NCI-H345 treated with DMSO at 0.1 percent for 48 hours (cell line): Measurements from ENCODE around the gene HBS1L.

Experiments used
- DNase-seq: peaks from one replicate; lab custom pipeline; 2025; ENCODE audit not compliant: unreplicated experiment; lab: John Stamatoyannopoulos, UW

The HBS1L gene

DNA sequence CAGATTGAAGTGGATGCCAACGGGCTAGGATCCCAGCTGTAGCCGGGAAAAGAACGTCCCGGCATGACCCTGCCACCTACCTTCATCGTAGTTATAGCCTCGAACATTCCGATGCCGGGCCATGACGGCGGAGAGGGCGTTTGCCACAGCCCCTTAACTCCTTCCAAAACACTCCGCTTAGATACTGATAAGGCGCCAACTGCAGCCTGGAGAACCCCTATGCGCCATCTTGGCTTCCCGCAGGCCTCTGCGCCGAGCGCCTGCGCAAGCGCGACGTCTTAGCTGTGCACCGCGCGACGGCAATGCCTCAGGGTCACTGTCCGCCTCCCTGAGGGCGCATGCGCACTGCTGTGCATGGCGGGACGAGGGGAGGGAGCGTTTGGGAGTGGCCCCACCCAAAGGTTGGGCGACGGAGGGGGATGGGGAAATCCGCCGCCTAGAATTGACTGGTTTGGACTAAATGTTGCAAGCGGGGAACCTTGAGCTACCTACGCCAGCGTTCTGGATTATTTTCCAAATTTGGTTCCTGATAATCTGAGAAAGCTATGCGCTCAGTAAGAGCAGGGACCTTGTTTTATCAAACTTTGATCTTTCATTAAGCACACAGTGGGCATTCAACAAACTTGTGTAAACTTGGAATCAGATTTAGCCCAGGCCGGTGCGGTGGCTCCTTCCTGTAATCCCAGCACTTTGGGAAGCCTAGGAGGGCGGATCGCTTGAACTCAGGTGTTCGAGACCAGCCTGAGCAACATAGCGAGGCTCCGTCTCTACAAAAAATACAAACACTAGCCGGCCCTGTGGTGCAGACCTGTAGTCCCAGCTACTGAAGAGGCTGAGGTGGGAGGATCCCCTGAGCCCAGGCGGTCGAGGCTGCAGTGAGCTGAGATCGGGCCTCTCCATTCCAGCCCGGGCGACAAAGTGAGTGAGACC is at the start of gene HBS1L:
Gene HBS1L (minus strand): TSS at position 254 of the 930 bp plus-strand sequence. CDS start 131 bp downstream, at position 123.
- DNase-seq, result peak; percentile 95

- DNase-seq, result no peak
These were observed 49.6 kb upstream of the HBS1L start for GRCh38 chr6:135104199-135104598.

DNA sequence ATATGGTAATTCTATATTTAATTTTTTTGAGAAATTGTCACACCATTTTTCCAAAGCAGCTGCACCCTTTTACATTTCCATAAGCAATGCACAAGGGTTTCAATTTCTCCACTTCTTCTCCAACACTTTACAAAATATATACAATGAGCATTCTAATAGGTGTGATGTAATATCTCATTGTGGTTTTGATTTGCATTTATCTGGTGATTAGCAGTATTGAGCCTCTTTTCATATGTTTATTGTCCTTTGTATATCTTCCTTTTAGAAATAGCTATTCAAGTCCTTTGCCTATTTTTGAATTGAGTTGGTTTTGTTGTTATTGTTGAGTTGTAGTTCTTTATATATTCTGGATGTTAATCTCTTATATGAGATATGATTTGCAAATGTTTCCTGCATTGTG is 47.6 kb upstream of the HBS1L start:
- no peak for DNase-seq

DNA sequence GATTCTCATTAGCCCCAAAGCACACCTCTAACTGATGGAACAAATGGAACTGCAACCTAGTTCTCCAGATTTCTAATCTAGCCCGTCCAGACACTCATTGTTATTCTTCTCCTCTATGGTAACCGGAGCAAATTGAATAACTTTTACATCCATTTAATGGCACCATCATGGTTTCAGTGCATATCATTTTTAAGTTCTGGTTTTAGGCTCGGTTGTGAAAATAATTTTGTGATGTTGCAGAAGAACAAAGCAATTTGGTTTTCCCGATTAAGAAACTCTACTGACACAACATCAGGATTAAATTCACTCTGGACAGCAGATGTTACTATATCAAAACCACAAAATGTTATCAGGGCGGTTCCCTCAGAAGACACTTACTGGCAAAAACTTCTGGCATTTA is 42.5 kb upstream of the HBS1L start:
- no peak for DNase-seq

DNA sequence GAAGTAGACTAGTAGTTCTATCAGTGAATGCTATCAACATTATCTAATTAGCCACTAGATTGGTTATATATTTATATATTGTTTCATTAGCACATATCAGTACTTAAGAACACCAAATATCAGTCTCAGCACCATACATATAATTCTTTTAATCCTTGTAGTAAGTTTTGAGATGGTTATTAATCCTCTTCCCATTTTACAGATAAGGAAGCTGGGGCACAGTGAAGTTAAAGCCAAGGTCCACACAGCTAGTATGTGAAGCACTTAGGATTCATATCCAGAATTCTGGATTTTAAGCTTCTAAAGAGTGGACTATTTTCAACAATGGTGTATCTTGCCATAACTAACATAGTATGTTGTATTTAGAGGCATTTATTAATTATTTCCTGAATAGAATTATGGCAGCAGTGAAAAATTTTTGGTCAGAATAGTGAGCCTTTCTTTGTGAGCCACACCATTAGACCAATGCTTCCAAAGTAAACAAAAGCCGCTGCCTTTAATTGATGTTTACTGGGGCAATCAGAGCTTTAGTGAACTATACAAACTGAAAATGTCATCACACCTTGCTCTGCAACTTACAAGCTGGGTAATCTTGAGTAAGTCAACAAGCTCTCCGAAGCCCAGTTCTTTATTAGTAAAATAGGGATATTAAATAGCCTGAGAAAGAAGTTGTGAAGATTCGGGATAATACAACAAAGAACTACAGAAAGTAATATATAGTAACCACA is 41.9 kb upstream of the HBS1L start:
- no peak for DNase-seq

- DNase-seq, result no peak
These were observed 41.1 kb upstream of the HBS1L start for GRCh38 chr6:135095716-135096115.

DNA sequence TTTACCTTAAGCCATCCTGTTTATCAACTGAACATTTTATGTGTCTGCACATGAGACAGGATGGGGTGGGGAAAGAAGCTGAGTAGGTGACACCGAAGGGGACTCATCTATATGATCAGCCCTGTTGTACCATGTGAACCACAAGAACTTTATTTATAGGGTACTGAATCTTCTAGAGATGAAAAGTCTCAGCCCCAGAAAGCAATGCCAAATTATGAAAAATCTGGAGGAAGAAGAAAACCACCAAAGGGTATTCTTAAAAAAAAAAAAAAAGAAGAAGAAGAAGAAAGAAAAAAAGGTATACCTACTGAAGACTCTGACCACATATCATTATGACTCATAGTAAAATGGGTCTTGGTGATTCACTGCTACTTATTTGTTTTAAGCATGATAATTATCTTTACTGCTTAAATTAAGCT is 39.8 kb upstream of the HBS1L start:
- no peak for DNase-seq

DNA sequence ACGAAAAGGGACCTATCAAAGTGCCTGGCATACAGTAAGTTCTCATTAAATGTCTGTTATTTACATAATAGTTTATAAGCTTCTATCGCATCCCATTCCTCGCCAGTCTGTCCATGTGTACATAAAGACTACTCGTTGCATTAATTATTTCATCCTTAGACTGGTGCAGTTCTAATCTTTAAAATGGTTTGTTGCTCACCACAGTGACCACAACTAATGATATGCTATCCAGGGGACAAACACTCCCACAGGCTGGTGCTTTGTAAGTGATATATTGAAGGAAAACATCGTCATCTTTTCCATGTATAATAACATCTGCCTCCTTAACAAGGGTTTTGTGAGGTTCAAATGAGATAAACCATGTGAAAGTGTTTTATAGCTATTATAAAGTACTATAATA is 39.0 kb upstream of the HBS1L start:
- no peak for DNase-seq

DNA sequence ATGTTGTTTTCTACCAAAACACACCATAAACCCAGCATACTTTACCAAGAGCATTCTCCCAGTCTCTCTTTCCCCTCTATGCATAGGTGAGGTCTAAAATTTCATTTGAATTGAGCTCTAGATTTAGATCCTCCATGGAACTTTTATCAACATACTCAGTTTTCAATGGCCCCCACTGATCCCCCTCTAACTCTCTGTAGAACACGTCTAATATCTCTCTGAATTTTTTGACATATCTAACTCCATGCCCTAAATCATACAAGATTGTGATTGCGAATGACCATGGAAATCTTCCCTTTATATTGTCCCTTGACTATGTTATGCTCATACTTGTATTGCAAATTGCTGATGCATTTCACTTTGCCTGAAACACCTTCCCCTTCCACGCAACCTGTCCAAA is 38.1 kb upstream of the HBS1L start:
- no peak for DNase-seq

DNA sequence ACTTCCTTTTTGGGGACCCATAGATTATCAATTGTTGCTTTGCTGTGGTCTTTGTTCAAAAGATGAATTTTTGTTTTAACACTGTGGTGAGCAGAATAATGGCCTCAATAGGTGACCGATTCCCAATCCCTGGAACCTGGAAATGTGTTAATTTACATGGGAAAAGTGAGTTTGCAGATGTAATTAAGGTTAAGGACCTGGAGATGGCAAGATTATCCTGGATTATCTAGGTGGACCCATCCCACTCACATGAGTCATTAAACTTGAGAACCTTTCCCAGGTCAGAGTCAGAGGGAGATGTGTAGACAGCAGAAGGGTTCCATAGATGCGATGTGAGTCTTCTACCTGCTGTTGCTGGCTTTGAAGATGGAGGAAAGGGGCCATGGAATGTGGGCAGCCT is 36.2 kb upstream of the HBS1L start:
- DNase-seq, result no peak

- DNase-seq, result no peak
These were observed 35.3 kb upstream of the HBS1L start for GRCh38 chr6:135089901-135090300.

- DNase-seq, result no peak
These were observed 34.5 kb upstream of the HBS1L start for GRCh38 chr6:135088818-135089809.

GRCh38 chr6:135088281-135088680 is 33.7 kb upstream of the HBS1L start:
- no peak for DNase-seq

GRCh38 chr6:135087803-135088202 is 33.2 kb upstream of the HBS1L start:
- DNase-seq, result no peak

DNA sequence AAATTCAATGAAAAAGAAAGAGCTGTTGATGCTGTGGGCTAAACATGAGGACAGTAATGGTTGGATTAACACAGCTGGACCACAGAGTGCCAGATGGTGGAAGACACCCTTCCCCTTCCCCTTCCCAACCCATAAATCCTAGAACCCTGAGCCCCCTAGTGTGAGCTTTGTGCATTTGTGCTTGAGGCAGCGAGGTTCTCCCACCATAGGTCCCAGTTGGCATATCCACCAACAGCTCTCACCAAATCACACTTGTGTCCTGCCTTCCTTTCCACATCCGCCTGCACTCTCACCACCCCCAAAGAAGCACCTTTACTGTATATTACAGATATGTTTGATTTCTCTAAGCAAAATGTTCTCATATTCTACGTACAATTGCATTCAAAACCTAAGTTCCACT is 32.8 kb upstream of the HBS1L start:
- DNase-seq, result no peak

- no peak for DNase-seq
These were observed 31.8 kb upstream of the HBS1L start for GRCh38 chr6:135086414-135086764.

GRCh38 chr6:135085700-135086413 is 31.2 kb upstream of the HBS1L start:
- DNase-seq, result no peak

GRCh38 chr6:135084916-135085269 is 30.3 kb upstream of the HBS1L start:
- DNase-seq, result no peak

DNA sequence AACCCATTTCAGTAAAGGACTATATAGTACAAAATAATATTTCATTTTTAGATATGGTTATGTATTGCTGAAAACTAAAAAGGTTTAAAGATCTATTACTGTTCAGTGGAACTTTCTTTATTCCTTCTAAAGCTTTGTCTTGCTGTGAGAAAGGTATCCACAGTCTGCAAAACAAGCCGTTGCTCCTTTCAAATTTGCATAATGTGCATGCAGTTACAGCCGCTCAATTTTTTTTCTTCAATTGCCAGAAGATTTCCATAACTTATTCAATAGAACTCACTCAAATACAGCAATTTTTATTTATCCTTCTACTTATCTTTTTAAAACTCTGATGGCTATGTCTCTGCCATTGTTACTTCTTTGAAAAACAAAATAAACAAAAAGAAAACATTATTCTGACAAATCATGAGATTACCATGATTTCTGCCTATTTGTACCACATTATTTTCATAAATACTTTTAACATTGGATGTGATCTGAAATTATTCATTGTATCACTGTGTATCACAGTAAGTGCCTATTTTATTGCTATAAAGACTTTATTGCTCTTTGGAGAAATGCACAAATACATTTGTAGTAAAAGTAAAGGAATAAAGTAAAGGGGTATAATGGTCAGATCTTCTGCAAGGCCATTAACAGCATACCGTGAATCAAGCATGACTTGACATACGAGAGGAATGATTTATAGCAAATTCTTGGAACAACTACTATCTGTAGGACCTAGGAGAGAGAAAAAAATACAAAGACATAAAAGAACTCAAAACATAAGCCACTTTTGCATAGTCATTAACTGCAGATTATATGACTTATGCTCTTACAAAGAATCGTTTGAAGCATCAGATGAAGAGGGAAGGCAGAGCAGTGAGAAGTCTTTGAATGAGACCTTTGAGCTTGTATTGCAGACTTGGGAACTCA is 29.6 kb upstream of the HBS1L start:
- no peak for DNase-seq

DNA sequence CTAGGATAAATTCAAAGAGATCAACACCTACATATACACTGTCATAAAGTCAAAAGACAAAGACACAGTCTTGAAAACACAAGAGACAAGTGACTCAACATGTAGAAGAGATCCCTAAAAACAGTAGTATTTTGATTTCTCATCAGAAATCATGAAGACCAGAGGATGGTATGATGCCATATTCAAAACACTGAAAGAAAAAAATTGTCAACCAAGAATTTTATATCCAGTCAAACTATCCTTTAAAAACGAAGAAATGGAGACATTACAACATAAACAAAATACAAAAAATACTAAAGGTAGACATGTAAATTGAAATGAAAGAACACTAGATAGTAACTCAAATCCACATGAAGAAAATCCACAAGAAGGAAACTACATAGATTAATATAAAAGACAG is 27.3 kb upstream of the HBS1L start:
- DNase-seq, result no peak
